ENCODE measurements around the gene ANKRD23.

DNA sequence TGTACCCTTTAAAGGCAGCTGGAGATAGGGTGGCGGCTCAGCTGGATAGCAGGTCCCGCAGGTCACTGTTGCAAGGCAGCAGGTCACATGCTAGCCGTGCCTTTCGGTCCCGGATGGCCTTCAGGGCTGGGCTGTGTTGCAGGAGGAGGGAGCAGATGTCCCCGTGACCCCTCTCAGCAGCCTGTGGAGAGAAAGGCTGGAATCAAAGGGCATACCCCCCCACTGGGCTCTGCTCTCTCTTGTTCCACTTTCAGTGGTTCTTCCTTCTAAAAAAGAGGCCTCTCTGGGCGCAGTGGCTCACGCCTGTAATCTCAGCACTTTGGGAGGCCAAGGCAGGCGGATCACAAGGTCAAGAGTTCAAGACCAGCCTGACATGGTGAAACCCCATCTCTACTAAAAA, 4.4 kb upstream of the ANKRD23 start:
- no peak for TF ChIP-seq CTCF (conservative IDR thresholded peaks at IDR 0.05 in 1 of 2, IDR thresholded peaks at IDR 0.05 in 1 of 2; ENCODE audit: low read depth in 1 of 2, low read length in 2 of 2)
- no peak for TF ChIP-seq EZH2 (IDR thresholded peaks at IDR 0.05; ENCODE audit: low read length, missing control alignments)
